IgD-negative memory B cell (primary cell): ENCODE measurements around the gene MICB. TPM values are rescaled to one million over a fixed set of nuclear protein-coding genes. Genes with fewer than 3 reads are reported as not detected.

ENCODE experiments used
- H3K27ac Mint-ChIP-seq, 3 donors: one replicate each; pipeline ENCODE4 v1.8.0; 2020 to 2022; ENCODE audit warnings: mild to moderate bottlenecking in 3 of 3, mixed read lengths in 3 of 3, moderate library complexity in 1 of 3
- H3K27me3 Mint-ChIP-seq: one replicate; pipeline ENCODE4 v1.8.0; 2021; ENCODE audit warnings: mixed read lengths
- H3K36me3 Mint-ChIP-seq: one replicate; pipeline ENCODE4 v1.8.0; 2020; ENCODE audit warnings: mild to moderate bottlenecking, mixed read lengths
- H3K4me1 Mint-ChIP-seq, 3 donors: one replicate each; pipeline ENCODE4 v1.8.0; 2020 to 2022; ENCODE audit warnings: mixed read lengths in 3 of 3, mild to moderate bottlenecking in 1 of 3
- H3K4me3 Mint-ChIP-seq, 4 donors: one replicate each; pipeline ENCODE4 v1.8.0; 2020 to 2022; ENCODE audit warnings: mild to moderate bottlenecking in 4 of 4, mixed read lengths in 4 of 4, moderate library complexity in 3 of 4
- H3K9me3 Mint-ChIP-seq, 3 donors: one replicate each; pipeline ENCODE4 v1.8.0; 2020 to 2021; ENCODE audit warnings: mixed read lengths in 3 of 3, mild to moderate bottlenecking in 1 of 3
- polyA plus RNA-seq: library from polyadenylated mRNA; unstranded; fragments of 300-500 nt; fragmentation: Illumina TruSeq; gene quantifications from one replicate; pipeline ENCODE4 v1.2.3, GENCODE V29; 2021

Gene MICB
- polyA plus RNA-seq, 1 donor from 2014 or later: 9.3 TPM

GRCh38 chr6:31534011-31534410, 36.1 kb downstream of the MICB start:
- Mint-ChIP-seq H3K4me3 (no peak overlapping the region), H3K9me3 (no peaks in the 10 kb centered on the region), H3K36me3 (peaks cover 2% of the 10 kb centered on the region), H3K27ac (no peak overlapping the region), H3K4me1 (peaks cover 9 to 18% (median 9%) of the 10 kb centered on the region in 3 donors), H3K27me3 (no peaks in the 10 kb centered on the region)

DNA sequence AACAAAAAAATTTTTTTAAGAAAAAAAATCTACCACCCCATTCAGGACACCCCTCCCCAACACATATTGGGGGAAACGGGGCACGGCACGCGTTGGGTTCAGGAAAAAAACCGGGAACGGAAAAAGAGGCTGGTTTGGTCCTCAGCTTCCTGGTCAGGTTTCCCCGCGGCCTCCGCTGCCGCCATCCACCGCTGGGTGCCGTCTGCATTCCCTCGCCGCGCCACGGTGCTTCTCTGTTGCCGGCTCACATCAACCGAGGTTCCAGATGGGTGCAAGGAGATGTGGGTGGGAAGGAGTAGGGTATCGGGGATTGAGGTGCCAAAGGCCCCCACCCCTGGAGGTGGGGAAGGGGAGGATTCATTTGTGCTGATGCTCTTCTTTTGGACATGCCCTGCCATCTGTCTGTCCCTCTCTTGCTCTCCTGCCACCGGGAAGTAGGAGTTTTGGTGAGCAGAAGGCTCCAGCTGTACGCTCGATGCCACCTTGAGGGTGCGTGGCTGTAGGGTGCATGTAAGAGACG, 36.6 kb downstream of the MICB start:
- H3K27ac Mint-ChIP-seq: peak overlapping the region in 1 of 3 donors; percentile 57
- no peaks in the 10 kb centered on the region for H3K27me3 Mint-ChIP-seq
- H3K4me1 Mint-ChIP-seq: peaks cover 14 to 24% (median 14%) of the 10 kb centered on the region in 3 donors
- no peaks in the 10 kb centered on the region for H3K9me3 Mint-ChIP-seq
- H3K36me3 Mint-ChIP-seq: peaks cover 2% of the 10 kb centered on the region
- H3K4me3 Mint-ChIP-seq: no peak overlapping the region

DNA sequence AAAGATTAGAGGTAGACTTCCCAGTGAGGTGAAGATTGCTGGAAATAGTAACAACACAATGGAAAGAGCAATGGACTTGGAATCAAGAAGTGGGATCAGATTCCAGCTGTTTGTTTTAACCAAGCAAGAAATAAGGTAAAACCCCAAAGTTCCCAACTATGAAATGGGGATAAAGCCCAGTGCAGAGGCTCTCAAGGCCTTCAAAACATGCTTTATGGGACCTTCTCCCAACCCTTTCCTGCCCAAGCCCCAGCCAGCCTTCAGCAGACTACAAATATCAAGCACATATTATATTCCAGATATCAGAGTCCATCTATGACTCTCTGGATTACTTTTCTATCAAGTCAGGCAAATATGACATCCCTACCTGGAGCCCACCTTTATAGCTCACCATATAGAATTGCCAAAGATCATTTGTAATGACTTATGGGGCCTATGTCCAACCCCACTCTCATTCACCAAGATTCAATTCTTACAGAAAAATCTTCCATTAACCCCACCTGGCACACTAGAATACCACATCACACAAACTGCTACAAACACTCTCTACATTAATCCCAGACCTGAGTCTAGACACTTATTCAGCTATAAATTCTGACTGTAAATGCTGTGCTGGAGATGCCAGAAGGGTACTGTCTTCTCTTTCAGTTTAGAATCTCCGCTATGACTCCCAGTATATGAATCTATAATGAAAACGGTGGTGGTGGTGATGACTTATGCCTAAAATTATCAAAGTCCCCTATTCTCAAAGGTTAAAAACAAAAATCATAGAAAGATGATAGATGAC, 37.8 kb downstream of the MICB start:
- Mint-ChIP-seq H3K9me3 (no peaks in the 10 kb centered on the region), H3K27ac (no peak overlapping the region), H3K36me3 (peaks cover 2% of the 10 kb centered on the region), H3K4me3 (peak overlapping the region in 1 of 4 donors; percentile 36), H3K27me3 (no peaks in the 10 kb centered on the region), H3K4me1 (peaks cover 21 to 33% (median 24%) of the 10 kb centered on the region in 3 donors)

GRCh38 chr6:31538805-31539400, 41.0 kb downstream of the MICB start:
- Mint-ChIP-seq H3K27ac (peak overlapping the region; percentile 64 to 98 (median 69)), H3K27me3 (no peaks in the 10 kb centered on the region), H3K9me3 (no peaks in the 10 kb centered on the region)

DNA sequence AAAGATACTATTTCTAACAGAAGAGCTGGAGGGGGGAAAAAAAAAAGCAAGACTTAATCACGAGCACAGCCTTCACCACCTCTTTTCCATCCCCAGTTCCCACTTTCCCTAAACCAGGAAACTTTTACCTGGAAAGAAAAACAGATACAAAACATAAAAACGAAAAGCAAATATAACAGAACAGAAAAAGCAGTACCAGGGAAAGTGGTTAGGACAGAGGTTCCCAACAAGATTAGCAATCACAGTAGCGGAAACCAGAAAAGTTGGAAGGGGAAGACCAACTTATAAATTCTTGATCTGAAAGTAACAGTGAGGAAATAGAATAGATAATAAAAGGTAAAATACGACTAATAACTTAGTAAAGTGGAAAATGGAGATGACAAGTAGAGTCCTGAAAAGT, 42.7 kb downstream of the MICB start:
- H3K36me3 Mint-ChIP-seq: peaks cover 2% of the 10 kb centered on the region
- peak overlapping the region; percentile 85 to 100 (median 98) for H3K27ac Mint-ChIP-seq

More at GRCh38 chr6:31538805-31539400, 41.0 kb downstream of the MICB start:
- peaks cover 2% of the 10 kb centered on the region for H3K36me3 Mint-ChIP-seq
- H3K4me1 Mint-ChIP-seq: peaks cover 27 to 40% (median 39%) of the 10 kb centered on the region in 3 donors
- H3K4me3 Mint-ChIP-seq: peak overlapping the region; percentile 59 to 100 (median 97)

GRCh38 chr6:31541059-31541657, 43.2 kb downstream of the MICB start:
- peak overlapping the region; percentile 96 to 100 (median 97) for H3K4me3 Mint-ChIP-seq
- H3K27ac Mint-ChIP-seq: peak overlapping the region; percentile 98 to 100 (median 99)
- no peaks in the 10 kb centered on the region for H3K9me3 Mint-ChIP-seq
- peaks cover 34 to 40% (median 35%) of the 10 kb centered on the region in 3 donors for H3K4me1 Mint-ChIP-seq
- H3K27me3 Mint-ChIP-seq: no peaks in the 10 kb centered on the region
- peaks cover 2% of the 10 kb centered on the region for H3K36me3 Mint-ChIP-seq

More for the DNA sequence above, 42.7 kb downstream of the MICB start:
- H3K9me3 Mint-ChIP-seq: no peaks in the 10 kb centered on the region
- peaks cover 32 to 40% (median 39%) of the 10 kb centered on the region in 3 donors for H3K4me1 Mint-ChIP-seq
- no peaks in the 10 kb centered on the region for H3K27me3 Mint-ChIP-seq
- H3K4me3 Mint-ChIP-seq: peak overlapping the region; percentile 96 to 100 (median 97)

- Mint-ChIP-seq H3K4me1 (peaks cover 39 to 42% (median 40%) of the 10 kb centered on the region in 3 donors), H3K36me3 (peaks cover 2% of the 10 kb centered on the region), H3K27me3 (no peaks in the 10 kb centered on the region), H3K9me3 (no peaks in the 10 kb centered on the region), H3K27ac (peak within 1 kb of the TSS; percentile 98 to 100 (median 99)), H3K4me3 (peak within 1 kb of the TSS; percentile 96 to 100 (median 97))
Observed at GRCh38 chr6:31541658-31542521, 43.9 kb downstream of the MICB start, which contains the start of gene DDX39B. Gene DDX39B, minus strand, starts transcription at chr6:31542003. Its CDS starts 1,471 bp downstream, at chr6:31540532.

DNA sequence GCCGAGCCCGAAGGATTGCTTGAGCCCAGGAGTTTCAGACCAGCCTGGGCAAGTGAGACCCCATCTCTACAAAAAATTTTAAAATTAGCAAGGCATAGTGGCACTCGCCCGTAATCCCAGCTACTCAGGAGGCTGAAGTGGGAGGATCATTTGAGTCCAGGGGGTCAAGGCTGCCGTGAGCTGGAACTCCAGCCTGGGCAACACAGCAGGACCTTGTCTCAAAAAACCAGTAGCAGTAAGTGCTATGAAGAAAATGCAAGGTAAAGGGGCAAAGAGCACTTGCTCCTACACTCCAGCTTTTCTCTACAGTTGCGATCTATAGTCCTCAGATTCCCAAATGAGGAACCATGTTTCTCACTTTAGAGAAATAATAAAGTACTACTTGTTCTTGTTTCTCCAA, 45.7 kb downstream of the MICB start:
- Mint-ChIP-seq H3K9me3 (no peaks in the 10 kb centered on the region), H3K36me3 (no peaks in the 10 kb centered on the region), H3K27me3 (peaks cover 1% of the 10 kb centered on the region), H3K4me3 (peak overlapping the region in 1 of 4 donors; percentile 98), H3K4me1 (peaks cover 41 to 44% (median 43%) of the 10 kb centered on the region in 3 donors), H3K27ac (no peak overlapping the region)

DNA sequence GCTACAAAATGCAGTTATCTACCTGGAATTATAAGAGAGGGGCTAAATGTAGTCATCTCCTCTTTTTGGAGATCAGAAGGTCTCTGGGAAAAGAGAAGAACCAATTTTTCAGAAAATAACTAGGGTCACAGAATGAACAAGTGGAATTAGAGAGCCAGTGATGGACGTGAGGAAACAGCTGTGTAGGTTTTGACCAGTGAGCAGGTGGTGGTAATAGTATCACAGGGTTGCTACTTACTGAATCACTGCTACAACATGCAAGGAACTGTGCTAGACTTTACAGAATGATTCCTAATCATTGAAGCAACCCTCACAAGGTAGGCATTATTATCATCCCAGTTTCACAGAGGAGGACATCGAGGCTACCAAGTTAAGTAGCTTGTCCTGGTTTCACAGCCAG, 46.7 kb downstream of the MICB start:
- no peaks in the 10 kb centered on the region for H3K36me3 Mint-ChIP-seq
- peak overlapping the region in 3 of 4 donors; percentile 15 to 59 (median 24) for H3K4me3 Mint-ChIP-seq
- H3K9me3 Mint-ChIP-seq: no peaks in the 10 kb centered on the region
- peaks cover 34 to 40% (median 37%) of the 10 kb centered on the region in 3 donors for H3K4me1 Mint-ChIP-seq
- H3K27me3 Mint-ChIP-seq: peaks cover 1% of the 10 kb centered on the region
- peak overlapping the region in 1 of 3 donors; percentile 17 for H3K27ac Mint-ChIP-seq

GRCh38 chr6:31545291-31545690, 47.3 kb downstream of the MICB start:
- H3K4me1 Mint-ChIP-seq: peaks cover 28 to 34% (median 32%) of the 10 kb centered on the region in 3 donors
- H3K36me3 Mint-ChIP-seq: no peaks in the 10 kb centered on the region
- peak overlapping the region in 1 of 3 donors; percentile 88 for H3K27ac Mint-ChIP-seq
- H3K27me3 Mint-ChIP-seq: peaks cover 1% of the 10 kb centered on the region
- peak overlapping the region in 2 of 4 donors; percentile 76 to 92 for H3K4me3 Mint-ChIP-seq
- no peaks in the 10 kb centered on the region for H3K9me3 Mint-ChIP-seq

- Mint-ChIP-seq H3K4me3 (peak within 1 kb of the TSS; percentile 76 to 98 (median 88)), H3K27me3 (peaks cover 1% of the 10 kb centered on the region), H3K27ac (peak within 1 kb of the TSS; percentile 86 to 97 (median 88)), H3K9me3 (no peaks in the 10 kb centered on the region), H3K4me1 (peaks cover 23 to 29% (median 29%) of the 10 kb centered on the region in 3 donors), H3K36me3 (no peaks in the 10 kb centered on the region)
Observed at GRCh38 chr6:31546339-31546957, 48.5 kb downstream of the MICB start, which contains the start of gene ATP6V1G2. Gene ATP6V1G2, minus strand, starts transcription at chr6:31546608. Its CDS starts 49 bp downstream, at chr6:31546559.

DNA sequence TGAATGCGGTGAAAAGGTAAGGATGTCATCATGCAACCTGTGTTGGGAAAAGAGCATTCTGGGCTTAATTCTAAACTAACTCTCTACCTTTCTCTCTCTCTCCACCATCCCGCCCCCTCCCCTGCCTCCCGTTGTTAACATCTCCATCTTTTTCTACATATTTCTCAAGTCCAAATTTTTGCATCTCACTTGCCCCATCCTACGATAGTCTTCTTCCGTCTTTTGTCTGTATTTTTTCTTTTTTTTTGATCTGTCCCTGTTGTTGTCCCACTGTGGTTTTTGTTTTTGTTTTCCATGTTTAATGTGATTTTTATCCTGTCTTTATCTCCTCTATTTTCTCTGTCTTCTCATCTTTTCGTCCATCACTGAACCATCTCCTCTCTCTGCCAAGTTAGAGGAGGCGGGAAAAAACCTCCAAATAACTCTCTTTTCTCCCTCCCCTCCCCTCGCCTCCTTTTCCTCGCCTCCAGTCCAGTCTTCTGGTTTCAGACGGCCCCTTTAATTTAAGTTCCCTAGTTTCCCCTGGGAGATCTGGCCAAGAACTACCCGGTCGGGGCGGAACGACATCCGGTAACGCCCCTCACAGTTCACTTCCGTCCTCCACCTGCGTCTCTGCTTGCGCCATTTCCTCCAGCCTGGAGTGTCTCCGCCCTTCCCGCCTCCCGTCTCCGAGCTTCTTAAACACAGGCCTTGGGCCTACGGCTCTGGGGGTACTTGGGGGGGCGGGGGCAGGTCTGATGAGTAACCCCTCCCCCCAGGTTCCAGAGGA, 49.2 kb downstream of the MICB start, which contains the start of gene NFKBIL1:
Gene NFKBIL1, plus strand, starts transcription at position 651 of the 769 bp plus-strand sequence. Its CDS starts 87 bp downstream, at position 738.
- Mint-ChIP-seq H3K36me3 (no peaks in the 10 kb centered on the region), H3K9me3 (no peaks in the 10 kb centered on the region), H3K27ac (peak within 1 kb of the TSS; percentile 86 to 97 (median 88)), H3K4me1 (peaks cover 19 to 32% (median 30%) of the 10 kb centered on the region in 3 donors), H3K27me3 (peaks cover 1% of the 10 kb centered on the region), H3K4me3 (peak within 1 kb of the TSS; percentile 76 to 98 (median 88))
